ENCODE measurements around the gene CACNG4. TPM values are rescaled to one million over a fixed set of nuclear protein-coding genes. Genes with fewer than 3 reads are reported as not detected.

CACNG4 gene
- total RNA-seq, 6 donors from 2014 or later = 2.1 to 27.8 (median 8.0) TPM

- Histone ChIP-seq H3K27ac (no peak overlapping the region), H3K9me3 (peaks cover 5 to 12% (median 7%) of the 10 kb centered on the region in 4 donors), H3K4me1 (no peaks in the 10 kb centered on the region), H3K36me3 (no peaks in the 10 kb centered on the region), H3K4me3 (no peak overlapping the region), H3K27me3 (no peaks in the 10 kb centered on the region)
- TF ChIP-seq, protein P1, sequence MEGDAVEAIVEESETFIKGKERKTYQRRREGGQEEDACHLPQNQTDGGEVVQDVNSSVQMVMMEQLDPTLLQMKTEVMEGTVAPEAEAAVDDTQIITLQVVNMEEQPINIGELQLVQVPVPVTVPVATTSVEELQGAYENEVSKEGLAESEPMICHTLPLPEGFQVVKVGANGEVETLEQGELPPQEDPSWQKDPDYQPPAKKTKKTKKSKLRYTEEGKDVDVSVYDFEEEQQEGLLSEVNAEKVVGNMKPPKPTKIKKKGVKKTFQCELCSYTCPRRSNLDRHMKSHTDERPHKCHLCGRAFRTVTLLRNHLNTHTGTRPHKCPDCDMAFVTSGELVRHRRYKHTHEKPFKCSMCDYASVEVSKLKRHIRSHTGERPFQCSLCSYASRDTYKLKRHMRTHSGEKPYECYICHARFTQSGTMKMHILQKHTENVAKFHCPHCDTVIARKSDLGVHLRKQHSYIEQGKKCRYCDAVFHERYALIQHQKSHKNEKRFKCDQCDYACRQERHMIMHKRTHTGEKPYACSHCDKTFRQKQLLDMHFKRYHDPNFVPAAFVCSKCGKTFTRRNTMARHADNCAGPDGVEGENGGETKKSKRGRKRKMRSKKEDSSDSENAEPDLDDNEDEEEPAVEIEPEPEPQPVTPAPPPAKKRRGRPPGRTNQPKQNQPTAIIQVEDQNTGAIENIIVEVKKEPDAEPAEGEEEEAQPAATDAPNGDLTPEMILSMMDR (IDR thresholded peaks at IDR 0.05) = no peak
- TF ChIP-seq POLR2A (IDR thresholded peaks at IDR 0.05) (no peak), POLR2AphosphoS5 (IDR thresholded peaks at IDR 0.05) (no peak), EP300 (IDR thresholded peaks at IDR 0.05) (no peak)
- WGBS, 2 donors = 87 to 88% methylated on average over 4 to 19 of the region's 19 CpGs
- DNase-seq = no peak
- ATAC-seq (ENCODE audit: low FRiP score in 2 of 2) = no peak
These were observed 89.6 kb downstream of the CACNG4 start for GRCh38 chr17:67054011-67054591.

GRCh38 chr17:67054608-67055007, 90.1 kb downstream of the CACNG4 start:
- Histone ChIP-seq H3K4me1 (no peaks in the 10 kb centered on the region), H3K36me3 (no peaks in the 10 kb centered on the region), H3K27me3 (no peaks in the 10 kb centered on the region), H3K9me3 (peaks cover 0 to 7% (median 2%) of the 10 kb centered on the region in 4 donors), H3K27ac (no peak overlapping the region), H3K4me3 (no peak overlapping the region)
- TF ChIP-seq, protein P1 (IDR thresholded peaks at IDR 0.05) = no peak
- TF ChIP-seq POLR2AphosphoS5 (IDR thresholded peaks at IDR 0.05) (no peak), EP300 (IDR thresholded peaks at IDR 0.05) (no peak), POLR2A (IDR thresholded peaks at IDR 0.05) (no peak)
- DNase-seq (no peak), ATAC-seq (ENCODE audit: low FRiP score in 2 of 2) (no peak)
- WGBS, 2 donors = 76 to 96% methylated on average over 3 to 5 of the region's 5 CpGs

- Histone ChIP-seq H3K27ac (no peak overlapping the region), H3K4me3 (no peak overlapping the region), H3K9me3 (peaks cover 0 to 3% (median under 1%) of the 10 kb centered on the region in 4 donors), H3K36me3 (no peaks in the 10 kb centered on the region), H3K27me3 (no peaks in the 10 kb centered on the region), H3K4me1 (no peaks in the 10 kb centered on the region)
- DNase-seq = peak in 1 of 2 donors; percentile 59
- WGBS, 2 donors = 91 to 94% methylated on average over 11 to 19 of the region's 19 CpGs
- no peak for ATAC-seq (ENCODE audit: low FRiP score in 2 of 2)
- TF ChIP-seq POLR2AphosphoS5 (IDR thresholded peaks at IDR 0.05) = no peak
- TF ChIP-seq EP300 (IDR thresholded peaks at IDR 0.05) = no peak
- TF ChIP-seq, protein P1 (IDR thresholded peaks at IDR 0.05) = no peak
- TF ChIP-seq POLR2A (IDR thresholded peaks at IDR 0.05) = no peak
These were observed 90.5 kb downstream of the CACNG4 start for GRCh38 chr17:67055041-67055443.

GRCh38 chr17:67055811-67056745, 91.6 kb downstream of the CACNG4 start:
- H3K27me3 ChIP-seq = no peaks in the 10 kb centered on the region
- DNase-seq = no peak
- no peak for TF ChIP-seq POLR2AphosphoS5 (IDR thresholded peaks at IDR 0.05)
- TF ChIP-seq EP300 (IDR thresholded peaks at IDR 0.05) = no peak
- TF ChIP-seq, protein P1 (IDR thresholded peaks at IDR 0.05) = no peak
- TF ChIP-seq POLR2A (IDR thresholded peaks at IDR 0.05) = no peak
- no peak overlapping the region for H3K4me3 ChIP-seq
- WGBS, 2 donors = 87 to 91% methylated on average over 23 to 29 of the region's 29 CpGs
- ATAC-seq (ENCODE audit: low FRiP score in 2 of 2) = no peak
- no peak overlapping the region for H3K27ac ChIP-seq
- no peaks in the 10 kb centered on the region for H3K36me3 ChIP-seq
- no peaks in the 10 kb centered on the region for H3K9me3 ChIP-seq
- no peaks in the 10 kb centered on the region for H3K4me1 ChIP-seq

Data from upper lobe of left lung (tissue), 6 donors.